WI38 (cell line): ENCODE measurements around the gene L1CAM.

Source experiments
- H3K4me3 ChIP-seq: 2 replicates; pipeline ENCODE4 v1.5.1; 2011; ENCODE audit warnings: low read depth, mild to moderate bottlenecking, control low read depth, low read length
- CTCF ChIP-seq: IDR thresholded peaks from 2 replicates; pipeline ENCODE4 v1.5.1; 2012; ENCODE audit warnings: low read depth, mild to moderate bottlenecking, control low read depth, low read length

The L1CAM gene

DNA sequence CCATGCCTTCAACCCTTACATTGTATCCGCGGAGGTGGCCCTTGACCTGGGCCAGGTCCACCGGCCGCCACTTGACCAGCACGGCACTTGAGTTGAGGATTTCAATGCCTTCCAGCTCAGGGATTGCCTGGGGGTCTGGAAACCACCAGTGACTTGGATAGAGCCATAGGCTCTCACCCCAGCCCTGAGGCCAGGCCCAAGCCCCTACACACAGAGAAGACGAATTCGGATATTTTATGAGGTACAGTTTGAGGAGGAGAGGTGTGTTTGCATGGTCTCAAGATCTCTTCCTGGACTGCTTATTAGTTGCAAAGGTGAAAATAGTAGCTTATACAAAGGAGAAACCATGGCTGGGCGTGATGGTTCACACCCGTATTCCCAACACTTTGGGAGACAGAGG, 20.3 kb downstream of the L1CAM start:
- TF ChIP-seq CTCF: no peak
- H3K4me3 ChIP-seq: no peak overlapping the region

- TF ChIP-seq CTCF: no peak
- H3K4me3 ChIP-seq: no peak overlapping the region
These were observed 20.7 kb downstream of the L1CAM start for GRCh38 chrX:153865321-153865580.

DNA sequence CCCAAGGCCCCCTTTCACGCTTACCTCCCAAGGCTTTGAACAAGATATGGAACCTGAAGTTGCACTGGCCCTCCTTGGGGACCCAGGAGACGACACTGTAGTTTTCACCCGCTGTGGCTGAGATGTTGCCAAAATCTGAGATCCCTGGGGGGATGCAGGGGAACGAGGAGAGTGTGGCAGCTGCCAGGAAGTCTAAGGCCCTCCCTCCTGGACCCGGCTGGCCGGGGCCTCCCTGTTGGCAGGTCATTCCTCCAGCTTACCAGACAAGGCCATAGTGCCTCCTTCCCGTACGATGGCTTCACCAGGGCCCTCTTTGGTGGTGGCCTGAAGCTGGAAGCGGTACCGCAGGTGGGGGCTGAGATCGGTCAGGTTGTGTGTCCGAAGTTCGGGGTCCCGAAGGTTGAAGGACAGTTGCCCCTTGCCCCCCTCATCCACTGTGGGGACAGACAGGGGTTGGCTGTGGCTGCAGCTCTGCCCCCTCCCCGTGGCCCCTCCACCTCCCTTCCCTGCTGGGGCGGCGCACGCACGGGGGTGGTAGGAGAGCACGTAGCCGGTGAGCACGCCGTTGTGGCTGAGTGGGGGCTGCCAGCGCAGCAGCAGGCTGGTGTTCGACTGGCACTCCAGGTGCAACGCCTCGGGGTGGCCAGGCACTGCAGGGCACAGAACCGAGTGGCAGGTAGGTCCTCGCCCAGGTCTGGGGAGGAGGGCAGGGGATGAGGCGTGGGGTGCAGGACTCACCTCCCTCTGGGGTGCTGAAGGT, 21.2 kb downstream of the L1CAM start:
- TF ChIP-seq CTCF: no peak
- H3K4me3 ChIP-seq: no peak overlapping the region

- H3K4me3 ChIP-seq: no peak overlapping the region
- no peak for TF ChIP-seq CTCF
These were observed 21.9 kb downstream of the L1CAM start for GRCh38 chrX:153864101-153864500.

GRCh38 chrX:153863251-153863991, 22.6 kb downstream of the L1CAM start:
- H3K4me3 ChIP-seq: no peak overlapping the region
- no peak for TF ChIP-seq CTCF

- no peak for TF ChIP-seq CTCF
- H3K4me3 ChIP-seq: no peak overlapping the region
These were observed 23.4 kb downstream of the L1CAM start for GRCh38 chrX:153862369-153863250.
